Neural crest cell (in vitro differentiated cells): ENCODE measurements around the gene NFIX. TPM values are rescaled to one million over a fixed set of nuclear protein-coding genes. Genes with fewer than 3 reads are reported as not detected.

ENCODE experiments used
- DNase-seq: peaks from one replicate; pipeline ENCODE4 v3.0.0; 2021; ENCODE audit warnings: low read depth, mixed read lengths, low spot score
- H3K27ac Mint-ChIP-seq: one replicate; pipeline ENCODE4 v1.8.0; 2021; ENCODE audit warnings: mild to moderate bottlenecking, mixed read lengths; ENCODE audit not compliant: unreplicated experiment
- H3K27me3 Mint-ChIP-seq: 2 replicates; pipeline ENCODE4 v1.8.0; 2021; ENCODE audit warnings: low read depth, mild to moderate bottlenecking, mixed read lengths
- H3K36me3 Mint-ChIP-seq: 2 replicates; pipeline ENCODE4 v1.8.0; 2021; ENCODE audit warnings: low read depth, mild to moderate bottlenecking, mixed read lengths
- H3K4me1 Mint-ChIP-seq: 2 replicates; pipeline ENCODE4 v1.8.0; 2021; ENCODE audit warnings: mixed read lengths
- H3K4me3 Mint-ChIP-seq: one replicate; pipeline ENCODE4 v1.8.0; 2021; ENCODE audit warnings: mild to moderate bottlenecking, mixed read lengths
- H3K9me3 Mint-ChIP-seq: 2 replicates; pipeline ENCODE4 v1.8.0; 2021; ENCODE audit warnings: mixed read lengths
- total RNA-seq: library from RNA; stranded (reverse); gene quantifications from 2 replicates; pipeline ENCODE4 v1.2.1, GENCODE V29; 2021
- TF ChIP-seq, protein P1 (sequence below): fragments of 200-600 bp; sonication (generic); conservative IDR thresholded peaks from 2 replicates; pipeline ENCODE4 v1.5.0; 2021; ENCODE audit warnings: antibody characterized with exemption, mild to moderate bottlenecking

The NFIX gene
- total RNA-seq, 1 donor from 2014 or later = 0.68 TPM

- TF ChIP-seq, protein P1, sequence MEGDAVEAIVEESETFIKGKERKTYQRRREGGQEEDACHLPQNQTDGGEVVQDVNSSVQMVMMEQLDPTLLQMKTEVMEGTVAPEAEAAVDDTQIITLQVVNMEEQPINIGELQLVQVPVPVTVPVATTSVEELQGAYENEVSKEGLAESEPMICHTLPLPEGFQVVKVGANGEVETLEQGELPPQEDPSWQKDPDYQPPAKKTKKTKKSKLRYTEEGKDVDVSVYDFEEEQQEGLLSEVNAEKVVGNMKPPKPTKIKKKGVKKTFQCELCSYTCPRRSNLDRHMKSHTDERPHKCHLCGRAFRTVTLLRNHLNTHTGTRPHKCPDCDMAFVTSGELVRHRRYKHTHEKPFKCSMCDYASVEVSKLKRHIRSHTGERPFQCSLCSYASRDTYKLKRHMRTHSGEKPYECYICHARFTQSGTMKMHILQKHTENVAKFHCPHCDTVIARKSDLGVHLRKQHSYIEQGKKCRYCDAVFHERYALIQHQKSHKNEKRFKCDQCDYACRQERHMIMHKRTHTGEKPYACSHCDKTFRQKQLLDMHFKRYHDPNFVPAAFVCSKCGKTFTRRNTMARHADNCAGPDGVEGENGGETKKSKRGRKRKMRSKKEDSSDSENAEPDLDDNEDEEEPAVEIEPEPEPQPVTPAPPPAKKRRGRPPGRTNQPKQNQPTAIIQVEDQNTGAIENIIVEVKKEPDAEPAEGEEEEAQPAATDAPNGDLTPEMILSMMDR = no peak
- Mint-ChIP-seq H3K36me3 (no peaks in the 10 kb centered on the region), H3K9me3 (no peaks in the 10 kb centered on the region), H3K4me1 (peaks cover 38% of the 10 kb centered on the region), H3K27me3 (peaks cover 2% of the 10 kb centered on the region), H3K27ac (no peak overlapping the region), H3K4me3 (peak overlapping the region; percentile 90)
- DNase-seq = no peak
These were observed 124.4 kb downstream of the NFIX start for GRCh38 chr19:13119627-13120026.

GRCh38 chr19:13120031-13120430 is 124.8 kb downstream of the NFIX start:
- Mint-ChIP-seq H3K4me1 (peaks cover 38% of the 10 kb centered on the region), H3K4me3 (peak overlapping the region; percentile 90), H3K9me3 (no peaks in the 10 kb centered on the region), H3K36me3 (no peaks in the 10 kb centered on the region), H3K27me3 (peaks cover 2% of the 10 kb centered on the region), H3K27ac (no peak overlapping the region)
- DNase-seq = no peak
- TF ChIP-seq, protein P1 = no peak

- peaks cover 33% of the 10 kb centered on the region for H3K4me1 Mint-ChIP-seq
- DNase-seq = no peak
- TF ChIP-seq, protein P1 = no peak
- H3K4me3 Mint-ChIP-seq = peak overlapping the region; percentile 90
- H3K36me3 Mint-ChIP-seq = no peaks in the 10 kb centered on the region
- peaks cover 2% of the 10 kb centered on the region for H3K27me3 Mint-ChIP-seq
- no peaks in the 10 kb centered on the region for H3K9me3 Mint-ChIP-seq
- no peak overlapping the region for H3K27ac Mint-ChIP-seq
These were observed 125.5 kb downstream of the NFIX start for GRCh38 chr19:13120817-13121216.

- no peak overlapping the region for H3K27ac Mint-ChIP-seq
- peaks cover 27% of the 10 kb centered on the region for H3K4me1 Mint-ChIP-seq
- peak overlapping the region; percentile 90 for H3K4me3 Mint-ChIP-seq
- H3K27me3 Mint-ChIP-seq = peaks cover under 1% of the 10 kb centered on the region
- H3K9me3 Mint-ChIP-seq = no peaks in the 10 kb centered on the region
- TF ChIP-seq, protein P1 = no peak
- no peak for DNase-seq
- no peaks in the 10 kb centered on the region for H3K36me3 Mint-ChIP-seq
These were observed 126.4 kb downstream of the NFIX start for GRCh38 chr19:13121551-13122274.

- DNase-seq = no peak
- Mint-ChIP-seq H3K4me3 (peak overlapping the region; percentile 79), H3K36me3 (no peaks in the 10 kb centered on the region), H3K9me3 (no peaks in the 10 kb centered on the region), H3K27ac (no peak overlapping the region), H3K27me3 (no peaks in the 10 kb centered on the region), H3K4me1 (peaks cover 21% of the 10 kb centered on the region)
- TF ChIP-seq, protein P1 = no peak
These were observed 127.1 kb downstream of the NFIX start for GRCh38 chr19:13122275-13122878.
